ENCODE measurements around the gene POLR2F.

DNA sequence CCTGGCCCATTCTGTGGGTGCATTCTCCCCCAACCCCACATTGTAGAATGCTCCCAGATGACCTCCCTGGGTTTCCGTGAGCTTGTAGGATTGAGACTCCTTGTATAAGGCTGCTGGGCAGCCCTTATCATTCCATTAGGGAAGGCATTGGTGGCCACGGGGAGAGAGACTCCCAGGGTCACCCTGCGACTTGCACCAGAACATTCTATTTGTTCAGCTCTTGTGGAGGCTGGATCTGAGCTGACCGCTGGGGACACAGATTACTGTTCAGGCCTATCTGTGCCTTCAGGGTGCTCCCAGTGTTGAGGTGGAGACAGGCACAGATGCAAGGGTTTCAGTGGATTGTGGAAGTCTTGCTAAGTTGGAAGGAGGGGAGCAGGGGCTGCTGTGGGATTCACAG is 29.6 kb upstream of the POLR2F start:
- TF ChIP-seq, protein P1, sequence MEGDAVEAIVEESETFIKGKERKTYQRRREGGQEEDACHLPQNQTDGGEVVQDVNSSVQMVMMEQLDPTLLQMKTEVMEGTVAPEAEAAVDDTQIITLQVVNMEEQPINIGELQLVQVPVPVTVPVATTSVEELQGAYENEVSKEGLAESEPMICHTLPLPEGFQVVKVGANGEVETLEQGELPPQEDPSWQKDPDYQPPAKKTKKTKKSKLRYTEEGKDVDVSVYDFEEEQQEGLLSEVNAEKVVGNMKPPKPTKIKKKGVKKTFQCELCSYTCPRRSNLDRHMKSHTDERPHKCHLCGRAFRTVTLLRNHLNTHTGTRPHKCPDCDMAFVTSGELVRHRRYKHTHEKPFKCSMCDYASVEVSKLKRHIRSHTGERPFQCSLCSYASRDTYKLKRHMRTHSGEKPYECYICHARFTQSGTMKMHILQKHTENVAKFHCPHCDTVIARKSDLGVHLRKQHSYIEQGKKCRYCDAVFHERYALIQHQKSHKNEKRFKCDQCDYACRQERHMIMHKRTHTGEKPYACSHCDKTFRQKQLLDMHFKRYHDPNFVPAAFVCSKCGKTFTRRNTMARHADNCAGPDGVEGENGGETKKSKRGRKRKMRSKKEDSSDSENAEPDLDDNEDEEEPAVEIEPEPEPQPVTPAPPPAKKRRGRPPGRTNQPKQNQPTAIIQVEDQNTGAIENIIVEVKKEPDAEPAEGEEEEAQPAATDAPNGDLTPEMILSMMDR (IDR thresholded peaks at IDR 0.05): no peak
- TF ChIP-seq CREM (CRISPR knock-in tag; IDR thresholded peaks at IDR 0.05): no peak
- TF ChIP-seq NR1H2 (CRISPR knock-in tag; IDR thresholded peaks at IDR 0.05): no peak

Measured in WTC11 (cell line).